GM18909 (cell line): ENCODE measurements around the gene CDK11B.

ENCODE experiments used
- ATAC-seq: cut with Tn5 transposase; IDR thresholded peaks from one replicate; pipeline ENCODE4 v1.9.1; 2021; ENCODE audit warnings: mild to moderate bottlenecking; ENCODE audit not compliant: unreplicated experiment, poor library complexity

The CDK11B gene

GRCh38 chr1:1628754-1629429, 29.9 kb downstream of the CDK11B start:
- ATAC-seq, result no peak

- ATAC-seq, result no peak
These were observed 30.7 kb downstream of the CDK11B start for GRCh38 chr1:1627829-1628753.

- ATAC-seq, result no peak
These were observed 31.5 kb downstream of the CDK11B start for GRCh38 chr1:1627261-1627828.

GRCh38 chr1:1626207-1627141, 32.3 kb downstream of the CDK11B start:
- ATAC-seq, result no peak

- no peak for ATAC-seq
These were observed 33.0 kb downstream of the CDK11B start for GRCh38 chr1:1625824-1626206.

- no peak for ATAC-seq
These were observed 33.4 kb downstream of the CDK11B start for GRCh38 chr1:1625404-1625775.

GRCh38 chr1:1624443-1625403, 34.1 kb downstream of the CDK11B start:
- ATAC-seq, result no peak

- ATAC-seq, result no peak
These were observed 35.0 kb downstream of the CDK11B start for GRCh38 chr1:1623631-1624442.

GRCh38 chr1:1623181-1623630, 35.6 kb downstream of the CDK11B start:
- no peak for ATAC-seq

GRCh38 chr1:1622788-1623094, 36.1 kb downstream of the CDK11B start:
- no peak for ATAC-seq

- no peak for ATAC-seq
These were observed 36.6 kb downstream of the CDK11B start for GRCh38 chr1:1622010-1622787.

GRCh38 chr1:1621173-1622009, 37.4 kb downstream of the CDK11B start:
- no peak for ATAC-seq

GRCh38 chr1:1620433-1621139, 38.2 kb downstream of the CDK11B start:
- ATAC-seq, result no peak

GRCh38 chr1:1619917-1620361, 38.9 kb downstream of the CDK11B start:
- ATAC-seq, result no peak

- no peak for ATAC-seq
These were observed 40.3 kb downstream of the CDK11B start for GRCh38 chr1:1618396-1619068.

GRCh38 chr1:1617925-1618324, 40.9 kb downstream of the CDK11B start:
- no peak for ATAC-seq
